CD14-positive monocyte (primary cell): ENCODE measurements around the gene SIPA1. TPM values are rescaled to one million over a fixed set of nuclear protein-coding genes. Genes with fewer than 3 reads are reported as not detected.

Experiments
- DNase-seq, 3 donors: peaks; one replicate each; pipeline ENCODE4 v3.0.0-alpha.2; 2011 to 2022
- H2AFZ ChIP-seq: 2 replicates; pipeline ENCODE4 v1.6.0; 2012; ENCODE audit warnings: mild to moderate bottlenecking, low read depth, low read length, inconsistent platforms; ENCODE audit not compliant: insufficient read depth, poor library complexity, severe bottlenecking
- H3K27ac ChIP-seq, 2 donors: 1 replicate in 1 of 2; 2 replicates in 1 of 2; pipeline ENCODE4 v1.5.1; 2012 to 2013; ENCODE audit warnings: low read length in 2 of 2, control low read depth in 1 of 2, inconsistent platforms in 1 of 2, low read depth in 1 of 2, mild to moderate bottlenecking in 1 of 2
- H3K27me3 ChIP-seq, 2 donors: one replicate each; pipeline versions ENCODE4 v1.6.0 to v1.6.1; 2011 to 2013; ENCODE audit warnings: low read length in 2 of 2; ENCODE audit not compliant: control insufficient read depth in 2 of 2, insufficient read depth in 2 of 2
- H3K36me3 ChIP-seq, 2 donors: replicated peaks in 1 of 2; 1 replicate in 1 of 2; 2 replicates in 1 of 2; pipeline versions ENCODE4 v1.5.1 to v1.6.1; 2012 to 2013; ENCODE audit warnings: low read length in 2 of 2, control low read depth in 1 of 2, inconsistent platforms in 1 of 2, mild to moderate bottlenecking in 1 of 2; ENCODE audit not compliant: insufficient read depth in 2 of 2, control insufficient read depth in 1 of 2
- H3K4me1 ChIP-seq, 2 donors: 1 replicate in 1 of 2; 2 replicates in 1 of 2; pipeline versions ENCODE4 v1.5.1 to v1.6.1; 2012 to 2013; ENCODE audit warnings: low read length in 2 of 2, control low read depth in 1 of 2, inconsistent platforms in 1 of 2, mild to moderate bottlenecking in 1 of 2, moderate library complexity in 1 of 2; ENCODE audit not compliant: insufficient read depth in 2 of 2, control insufficient read depth in 1 of 2
- H3K4me2 ChIP-seq: replicated peaks from 2 replicates; pipeline ENCODE3; 2012; ENCODE audit warnings: low read length, moderate library complexity, mild to moderate bottlenecking; ENCODE audit not compliant: poor library complexity, severe bottlenecking; ENCODE audit errors: extremely low read depth
- H3K4me3 ChIP-seq, 3 experiments: fragments of 200-600 bp in 1 of 3; sonication (generic) in 1 of 3; replicated peaks in 1 of 3; 1 replicate in 2 of 3; 2 replicates in 1 of 3; pipeline ENCODE4 v1.5.1; 2011 to 2013; ENCODE audit warnings: low read length in 3 of 3, mild to moderate bottlenecking in 3 of 3, control low read depth in 2 of 3, low read depth in 2 of 3, inconsistent platforms in 1 of 3, moderate library complexity in 1 of 3
- H3K79me2 ChIP-seq: 2 replicates; pipeline ENCODE4 v1.6.0; 2012; ENCODE audit warnings: mild to moderate bottlenecking, control low read depth, inconsistent platforms, low read length, moderate library complexity; ENCODE audit not compliant: insufficient read depth
- H3K9ac ChIP-seq: 2 replicates; pipeline ENCODE4 v1.6.0; 2017; ENCODE audit warnings: low read length, mild to moderate bottlenecking; ENCODE audit not compliant: insufficient read depth, poor library complexity, severe bottlenecking
- H3K9me3 ChIP-seq, 2 donors: replicated peaks in 1 of 2; 1 replicate in 1 of 2; 2 replicates in 1 of 2; pipeline versions ENCODE4 v1.5.1 to v1.6.1; 2012 to 2013; ENCODE audit warnings: low read length in 2 of 2, control low read depth in 1 of 2; ENCODE audit not compliant: control insufficient read depth in 1 of 2, insufficient read depth in 1 of 2
- H4K20me1 ChIP-seq: 2 replicates; pipeline ENCODE4 v1.6.0; 2012; ENCODE audit warnings: mild to moderate bottlenecking, low read length, control low read depth, moderate library complexity; ENCODE audit not compliant: insufficient read depth
- H3K27ac Mint-ChIP-seq, 7 donors: one replicate each; pipeline ENCODE4 v1.8.0; 2020; ENCODE audit warnings: mild to moderate bottlenecking in 7 of 7, mixed read lengths in 7 of 7, moderate library complexity in 6 of 7, inconsistent platforms in 2 of 7
- H3K27me3 Mint-ChIP-seq, 3 donors: one replicate each; pipeline ENCODE4 v1.8.0; 2021 to 2022; ENCODE audit warnings: low read depth in 3 of 3, mild to moderate bottlenecking in 3 of 3, mixed read lengths in 3 of 3, moderate library complexity in 3 of 3, inconsistent platforms in 1 of 3
- H3K36me3 Mint-ChIP-seq, 2 donors: one replicate each; pipeline ENCODE4 v1.8.0; 2020; ENCODE audit warnings: mixed read lengths in 2 of 2, inconsistent platforms in 1 of 2, mild to moderate bottlenecking in 1 of 2
- H3K4me1 Mint-ChIP-seq: one replicate; pipeline ENCODE4 v1.8.0; 2020; ENCODE audit warnings: mild to moderate bottlenecking, mixed read lengths
- H3K4me3 Mint-ChIP-seq, 2 donors: one replicate each; pipeline ENCODE4 v1.8.0; 2020; ENCODE audit warnings: mild to moderate bottlenecking in 2 of 2, mixed read lengths in 2 of 2, moderate library complexity in 1 of 2
- H3K9me3 Mint-ChIP-seq, 7 donors: one replicate each; pipeline ENCODE4 v1.8.0; 2020 to 2022; ENCODE audit warnings: mixed read lengths in 7 of 7, mild to moderate bottlenecking in 6 of 7, moderate library complexity in 6 of 7, inconsistent platforms in 2 of 7
- CTCF ChIP-seq: fragments of 200-600 bp; IDR thresholded peaks from one replicate; pipeline ENCODE4 v1.8.0; 2022; ENCODE audit warnings: antibody characterized with exemption, mild to moderate bottlenecking
- WGBS: methylation state at CpG from one replicate; pipeline ENCODE4 v1.1.5; 2013; ENCODE audit warnings: missing lambda C conversion rate; ENCODE audit not compliant: insufficient coverage; 5-methylcytosine and 5-hydroxymethylcytosine counted together
- intact Hi-C, 2 donors: fragments of 100-400 bp; cut with micrococcal nuclease; formaldehyde crosslinking; loops; one replicate each; pipeline versions ENCODE4 v1.15.0 to v1.15.1; 2023
- polyA plus RNA-seq, 3 donors: library from polyadenylated mRNA; depleted of rRNA in 1 of 3; unstranded in 2 of 3; stranded (reverse) in 1 of 3; fragments of 300-500 nt in 2 of 3; fragments of >200 nt in 1 of 3; fragmentation: Illumina TruSeq in 2 of 3; gene quantifications; 1 replicate in 2 of 3; 2 replicates in 1 of 3; pipeline ENCODE4 v1.2.3, GENCODE V29; 2012 to 2021

Gene SIPA1
- polyA plus RNA-seq, 3 donors, result 83.4 to 110 (median 86.5) TPM

- peaks cover 2% of the 10 kb centered on the region in 3 donors for H3K27me3 Mint-ChIP-seq
- intact Hi-C loops, result no loop called here
Measured at GRCh38 chr11:65692367-65692766, 54.5 kb downstream of the SIPA1 start.

GRCh38 chr11:65695459-65696241 is 57.7 kb downstream of the SIPA1 start:
- Histone ChIP-seq H3K27ac (no peak overlapping the region), H4K20me1 (no peaks in the 10 kb centered on the region), H3K4me1 (no peaks in the 10 kb centered on the region), H3K4me2 (no peak overlapping the region), H3K4me3 (no peak overlapping the region), H3K36me3 (no peaks in the 10 kb centered on the region), H3K79me2 (no peaks in the 10 kb centered on the region), H3K27me3 (no peaks in the 10 kb centered on the region), H3K9me3 (no peaks in the 10 kb centered on the region), H2AFZ (no peak overlapping the region), H3K9ac (no peak overlapping the region)
- intact Hi-C loops, result no loop called here
- Mint-ChIP-seq H3K4me1 (peaks cover 6% of the 10 kb centered on the region), H3K36me3 (no peaks in the 10 kb centered on the region), H3K4me3 (no peak overlapping the region), H3K27ac (no peak overlapping the region), H3K9me3 (peaks cover 0 to 3% (median 0%) of the 10 kb centered on the region in 7 donors), H3K27me3 (peaks cover 0 to 3% (median 2%) of the 10 kb centered on the region in 3 donors)
- 90% methylated on average over 9 of the region's 12 CpGs for WGBS
- no peak for DNase-seq
- no peak for TF ChIP-seq CTCF

More at GRCh38 chr11:65692367-65692766, 54.5 kb downstream of the SIPA1 start:
- H3K27ac Mint-ChIP-seq, result peak overlapping the region in 1 of 7 donors; percentile 54
- no peaks in the 10 kb centered on the region for H3K4me1 Mint-ChIP-seq
- Histone ChIP-seq H3K27me3 (no peaks in the 10 kb centered on the region), H3K36me3 (no peaks in the 10 kb centered on the region), H3K4me1 (no peaks in the 10 kb centered on the region), H3K4me2 (no peak overlapping the region), H2AFZ (peak overlapping the region; percentile 50), H3K27ac (no peak overlapping the region), H3K9ac (no peak overlapping the region), H3K4me3 (no peak overlapping the region), H3K79me2 (no peaks in the 10 kb centered on the region), H3K9me3 (no peaks in the 10 kb centered on the region), H4K20me1 (no peaks in the 10 kb centered on the region)
- no peaks in the 10 kb centered on the region for H3K36me3 Mint-ChIP-seq
- H3K4me3 Mint-ChIP-seq, result no peak overlapping the region
- peaks cover 0 to under 1% (median 0%) of the 10 kb centered on the region in 7 donors for H3K9me3 Mint-ChIP-seq
- DNase-seq, result no peak
- TF ChIP-seq CTCF, result no peak
- WGBS, result 85% methylated on average over 7 of the region's 11 CpGs
